22Rv1 (cell line): ENCODE results near the gene NHERF1.

Experiments used
- CTCF ChIP-seq: fragments of 450-650 bp; IDR thresholded peaks from 2 replicates; pipeline ENCODE4 v1.5.1; 2017; ENCODE audit warnings: mild to moderate bottlenecking
- ZFX ChIP-seq: fragments of 450-650 bp; IDR thresholded peaks from 2 replicates; pipeline ENCODE4 v1.6.1; 2017; ENCODE audit warnings: antibody characterized with exemption, borderline replicate concordance

- TF ChIP-seq CTCF (no peak), ZFX (no peak)
These were observed 8.3 kb upstream of the NHERF1 start for GRCh38 chr17:74740173-74740572.
